ENCODE results near the gene VANGL2.
A peak's percentile ranks its signal among the peaks of the same experiment; 100 is the strongest.

The VANGL2 gene

DNA sequence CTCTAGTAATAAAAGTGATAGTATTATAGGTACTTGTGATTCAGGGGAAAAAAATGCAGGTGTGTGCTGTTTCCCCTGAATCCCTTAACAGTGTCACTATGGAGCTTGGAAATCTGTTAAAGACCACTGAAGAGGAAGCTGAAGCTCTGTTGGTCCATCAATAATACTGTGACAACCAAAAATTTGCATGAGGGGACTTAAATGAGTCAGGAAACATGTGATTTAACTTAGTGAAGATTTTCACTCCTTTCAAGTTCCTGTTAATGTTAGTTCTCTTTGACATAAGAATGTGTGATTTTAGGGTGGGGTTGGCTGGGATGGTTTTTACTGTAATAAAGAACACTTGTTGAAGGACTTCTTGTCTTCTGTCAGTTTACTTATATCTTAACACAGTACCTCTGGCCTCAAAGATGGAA lies 32.0 kb downstream of the VANGL2 start:
- peak; percentile 24 for DNase-seq (ENCODE audit: low read depth)
- TF ChIP-seq, protein P1, sequence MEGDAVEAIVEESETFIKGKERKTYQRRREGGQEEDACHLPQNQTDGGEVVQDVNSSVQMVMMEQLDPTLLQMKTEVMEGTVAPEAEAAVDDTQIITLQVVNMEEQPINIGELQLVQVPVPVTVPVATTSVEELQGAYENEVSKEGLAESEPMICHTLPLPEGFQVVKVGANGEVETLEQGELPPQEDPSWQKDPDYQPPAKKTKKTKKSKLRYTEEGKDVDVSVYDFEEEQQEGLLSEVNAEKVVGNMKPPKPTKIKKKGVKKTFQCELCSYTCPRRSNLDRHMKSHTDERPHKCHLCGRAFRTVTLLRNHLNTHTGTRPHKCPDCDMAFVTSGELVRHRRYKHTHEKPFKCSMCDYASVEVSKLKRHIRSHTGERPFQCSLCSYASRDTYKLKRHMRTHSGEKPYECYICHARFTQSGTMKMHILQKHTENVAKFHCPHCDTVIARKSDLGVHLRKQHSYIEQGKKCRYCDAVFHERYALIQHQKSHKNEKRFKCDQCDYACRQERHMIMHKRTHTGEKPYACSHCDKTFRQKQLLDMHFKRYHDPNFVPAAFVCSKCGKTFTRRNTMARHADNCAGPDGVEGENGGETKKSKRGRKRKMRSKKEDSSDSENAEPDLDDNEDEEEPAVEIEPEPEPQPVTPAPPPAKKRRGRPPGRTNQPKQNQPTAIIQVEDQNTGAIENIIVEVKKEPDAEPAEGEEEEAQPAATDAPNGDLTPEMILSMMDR (IDR thresholded peaks at IDR 0.05; ENCODE audit: insufficient read depth, low read depth, low read length, missing control alignments): no peak
- H3K4me3 ChIP-seq (ENCODE audit: low read length): no peak overlapping the region

DNA sequence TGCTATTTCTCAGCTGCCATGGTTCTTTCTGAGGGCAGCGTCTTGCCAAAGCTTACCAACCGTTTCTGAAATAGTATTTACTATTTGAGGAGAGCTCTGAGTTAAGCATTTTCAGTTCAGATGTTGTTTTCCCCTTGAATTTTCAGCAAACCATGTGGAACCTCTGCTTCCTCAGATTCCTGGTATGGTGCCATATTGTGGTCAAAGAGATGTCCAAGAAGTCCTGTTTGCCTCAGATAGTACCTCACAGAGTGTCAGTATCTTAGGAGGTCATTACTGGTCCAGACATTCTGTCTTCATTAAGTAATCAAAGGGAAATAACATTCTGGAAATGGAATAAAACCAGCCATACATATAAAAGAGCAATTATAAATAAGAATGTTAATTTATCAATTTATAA lies 36.6 kb downstream of the VANGL2 start:
- no peak for DNase-seq (ENCODE audit: low read depth)
- TF ChIP-seq, protein P1 (IDR thresholded peaks at IDR 0.05; ENCODE audit: insufficient read depth, low read depth, low read length, missing control alignments): no peak
- no peak overlapping the region for H3K4me3 ChIP-seq (ENCODE audit: low read length)

DNA sequence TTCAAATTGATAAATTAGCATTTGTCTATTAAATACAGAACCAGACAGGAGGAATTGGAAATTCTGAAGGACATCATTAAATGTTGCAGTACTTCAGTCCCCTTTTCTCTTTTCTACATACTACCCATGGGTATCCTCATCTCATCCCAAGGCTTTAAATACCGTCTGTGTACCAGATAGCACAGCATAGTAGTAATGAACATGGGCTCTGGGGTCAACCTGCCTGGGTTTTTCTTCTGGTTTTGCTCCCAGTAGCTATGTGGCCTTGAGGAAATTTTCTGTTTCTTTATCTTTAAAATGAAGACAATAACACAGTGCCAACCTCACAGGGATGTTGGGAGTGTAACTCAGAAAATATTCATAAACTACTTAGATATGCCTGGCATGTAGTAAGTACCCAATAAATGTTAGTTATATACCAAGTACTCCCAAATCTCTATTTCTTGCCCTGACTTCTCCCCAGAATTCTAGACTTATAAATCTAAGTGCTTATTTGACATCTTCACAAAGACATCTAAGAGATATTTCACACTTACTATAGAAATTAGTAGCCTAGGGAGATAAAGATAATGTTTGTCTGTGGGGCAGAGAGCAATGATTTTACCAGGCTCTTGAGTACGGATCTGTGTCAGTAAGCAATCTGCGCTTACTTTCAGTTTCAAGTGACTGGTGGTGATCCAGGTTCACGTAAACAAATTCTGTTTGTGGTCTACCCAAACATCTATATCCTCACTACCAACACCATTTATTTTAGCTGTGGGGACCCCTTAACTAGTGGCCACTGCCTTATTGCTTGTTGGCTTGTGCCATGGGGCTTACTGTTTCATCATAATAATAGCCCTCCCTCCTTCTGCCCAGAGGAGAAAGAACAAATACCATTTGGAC lies 37.3 kb downstream of the VANGL2 start:
- TF ChIP-seq, protein P1 (IDR thresholded peaks at IDR 0.05; ENCODE audit: insufficient read depth, low read depth, low read length, missing control alignments): no peak
- no peak for DNase-seq (ENCODE audit: low read depth)
- no peak overlapping the region for H3K4me3 ChIP-seq (ENCODE audit: low read length)

DNA sequence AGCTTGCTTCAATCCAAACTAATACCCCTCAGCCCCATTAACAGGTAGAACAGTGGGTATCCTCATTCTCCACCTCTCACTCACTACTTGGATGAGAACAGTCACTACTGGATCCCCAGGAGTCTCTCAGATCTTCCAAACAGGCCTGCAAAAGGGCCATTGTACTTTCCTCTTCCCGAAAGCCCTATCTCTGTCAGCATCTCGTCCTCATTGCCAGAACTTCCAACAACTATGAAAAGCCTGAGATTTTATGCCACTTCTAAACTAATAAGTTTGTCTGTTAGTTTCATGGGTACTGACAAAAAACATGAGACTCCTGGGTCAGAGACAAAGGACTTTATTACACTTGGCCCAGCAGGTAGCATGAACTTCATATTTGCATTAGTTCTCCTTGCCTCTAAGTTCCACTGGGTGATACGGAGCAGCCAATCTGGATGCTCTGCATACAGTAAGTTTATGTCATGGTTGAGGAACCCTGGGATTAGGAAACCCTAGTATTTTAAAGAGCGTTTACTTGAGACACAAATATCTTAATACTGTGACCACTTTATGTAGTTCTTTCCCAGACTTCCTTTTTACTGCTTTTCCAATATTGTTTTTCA lies 38.1 kb downstream of the VANGL2 start:
- TF ChIP-seq, protein P1 (IDR thresholded peaks at IDR 0.05; ENCODE audit: insufficient read depth, low read depth, low read length, missing control alignments): no peak
- H3K4me3 ChIP-seq (ENCODE audit: low read length): no peak overlapping the region
- no peak for DNase-seq (ENCODE audit: low read depth)

DNA sequence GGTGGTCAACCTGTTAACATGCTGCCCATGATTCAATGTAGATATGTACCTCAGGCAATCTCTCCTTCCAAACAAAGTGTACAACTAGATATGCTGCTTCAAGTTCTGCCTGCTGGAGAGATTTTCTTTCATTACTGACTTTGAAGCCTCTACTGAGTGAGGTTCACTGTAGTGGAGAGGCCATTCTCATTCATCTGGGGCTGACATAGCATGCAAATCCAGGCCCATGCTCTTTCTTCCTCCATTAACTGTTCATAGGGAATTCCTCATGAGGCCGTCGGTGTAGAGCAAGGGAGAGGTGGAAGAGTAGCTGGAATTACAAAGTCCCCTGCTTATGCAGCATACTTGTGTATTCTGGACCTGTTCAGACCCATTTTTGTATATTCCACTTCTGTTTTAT lies 38.6 kb downstream of the VANGL2 start:
- no peak for DNase-seq (ENCODE audit: low read depth)
- TF ChIP-seq, protein P1 (IDR thresholded peaks at IDR 0.05; ENCODE audit: insufficient read depth, low read depth, low read length, missing control alignments): no peak
- H3K4me3 ChIP-seq (ENCODE audit: low read length): no peak overlapping the region

DNA sequence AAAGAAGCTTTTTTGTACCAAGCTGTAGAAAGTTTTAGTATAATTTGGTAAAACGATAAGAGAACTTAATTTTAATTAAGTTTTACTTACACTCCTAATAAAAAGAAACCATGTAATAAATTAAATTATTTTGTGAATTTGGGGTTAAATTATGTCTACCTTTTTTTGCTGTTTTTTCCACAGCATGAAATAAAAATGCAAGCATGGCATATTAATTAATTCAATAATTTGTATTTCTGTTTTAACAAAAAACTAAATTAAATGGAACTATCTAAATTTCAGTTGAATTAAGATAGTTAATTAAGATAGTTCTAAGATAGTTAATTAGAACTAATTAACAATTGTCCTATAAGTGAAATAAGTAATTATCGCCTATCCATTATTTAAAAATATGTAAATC lies 39.4 kb downstream of the VANGL2 start:
- H3K4me3 ChIP-seq (ENCODE audit: low read length): no peak overlapping the region
- TF ChIP-seq, protein P1 (IDR thresholded peaks at IDR 0.05; ENCODE audit: insufficient read depth, low read depth, low read length, missing control alignments): no peak
- no peak for DNase-seq (ENCODE audit: low read depth)
